ENCODE measurements around the gene FBXL2.
"Not testable (repeated sequence)": the region's sequence is repeated elsewhere in the genome, so short reads cannot be mapped to it uniquely, and the experiment has no call there.

The FBXL2 gene

GRCh38 chr3:33392703-33393125 lies 115.5 kb downstream of the FBXL2 start:
- H3K4me3 ChIP-seq (ENCODE audit: low read depth, low read length), result no peak overlapping the region
- TF ChIP-seq CTCF (IDR thresholded peaks at IDR 0.05; ENCODE audit: low read depth, low read length), result no peak

- no peak for TF ChIP-seq CTCF (IDR thresholded peaks at IDR 0.05; ENCODE audit: low read depth, low read length)
- no peak overlapping the region for H3K4me3 ChIP-seq (ENCODE audit: low read depth, low read length)
These were observed 117.3 kb downstream of the FBXL2 start for GRCh38 chr3:33394403-33395054.

GRCh38 chr3:33395900-33396299 lies 118.7 kb downstream of the FBXL2 start:
- no peak overlapping the region for H3K4me3 ChIP-seq (ENCODE audit: low read depth, low read length)
- TF ChIP-seq CTCF (IDR thresholded peaks at IDR 0.05; ENCODE audit: low read depth, low read length), result no peak

- TF ChIP-seq CTCF (IDR thresholded peaks at IDR 0.05; ENCODE audit: low read depth, low read length), result no peak
- H3K4me3 ChIP-seq (ENCODE audit: low read depth, low read length), result no peak overlapping the region
These were observed 121.2 kb downstream of the FBXL2 start for GRCh38 chr3:33398410-33398809.

GRCh38 chr3:33401781-33402180 lies 124.5 kb downstream of the FBXL2 start:
- TF ChIP-seq CTCF (IDR thresholded peaks at IDR 0.05; ENCODE audit: low read depth, low read length), result no peak
- H3K4me3 ChIP-seq (ENCODE audit: low read depth, low read length), result no peak overlapping the region

- no peak for TF ChIP-seq CTCF (IDR thresholded peaks at IDR 0.05; ENCODE audit: low read depth, low read length)
- no peak overlapping the region for H3K4me3 ChIP-seq (ENCODE audit: low read depth, low read length)
These were observed 125.7 kb downstream of the FBXL2 start for GRCh38 chr3:33402936-33403335.

- no peak for TF ChIP-seq CTCF (IDR thresholded peaks at IDR 0.05; ENCODE audit: low read depth, low read length)
- no peak overlapping the region for H3K4me3 ChIP-seq (ENCODE audit: low read depth, low read length)
These were observed 126.5 kb downstream of the FBXL2 start for GRCh38 chr3:33403756-33404155.

- H3K4me3 ChIP-seq (ENCODE audit: low read depth, low read length), result not testable (repeated sequence)
These were observed 133.6 kb downstream of the FBXL2 start for GRCh38 chr3:33410816-33411215.

Data from WI38 (cell line).